ENCODE data around the gene DLX2. TPM values are rescaled to one million over a fixed set of nuclear protein-coding genes. Genes with fewer than 3 reads are reported as not detected.
"Not testable (repeated sequence)": the region's sequence is repeated elsewhere in the genome, so short reads cannot be mapped to it uniquely, and the experiment has no call there.

DLX2 gene
- 0.97 and 1.5 TPM in 2 replicates for total RNA-seq (2014; rRNA removed; shearing (Covaris generic); ENCODE audit: low replicate concordance)

GRCh38 chr2:172102391-172103359, at the start of gene DLX2:
DLX2 (minus strand) TSS chr2:172102900; CDS start chr2:172102538, 362 bp downstream.
- H3K4me1 ChIP-seq (ENCODE audit: low read length): peaks cover 56% of the 10 kb centered on the region
- H3K9ac ChIP-seq (ENCODE audit: low read length): peak within 1 kb of the TSS; percentile 76
- no peaks in the 10 kb centered on the region for H3K36me3 ChIP-seq (ENCODE audit: insufficient read depth, low read length)
- H3K27me3 ChIP-seq (ENCODE audit: low read length): no peaks in the 10 kb centered on the region
- H3K4me2 ChIP-seq (ENCODE audit: low read depth, low read length, poor library complexity, severe bottlenecking): peak within 1 kb of the TSS; percentile 93
- peak within 1 kb of the TSS; percentile 76 for H3K4me3 ChIP-seq (ENCODE audit: low read length)
- no peaks in the 10 kb centered on the region for H3K79me2 ChIP-seq (ENCODE audit: low read length)
- no peaks in the 10 kb centered on the region for H3K9me3 ChIP-seq (ENCODE audit: low read length)
- peak within 1 kb of the TSS; percentile 50 for H3K27ac ChIP-seq (ENCODE audit: low read length)
- peak within 1 kb of the TSS; percentile 80 for H2AFZ ChIP-seq (ENCODE audit: low read length)
- no peaks in the 10 kb centered on the region for H4K20me1 ChIP-seq (ENCODE audit: insufficient read depth, low read depth, low read length)
- peak; percentile 98 for DNase-seq
- no peaks in the 10 kb centered on the region for H3K9me2 ChIP-seq (replicated peaks; ENCODE audit: insufficient read depth, low read length)

GRCh38 chr2:172147944-172148650, 45.4 kb upstream of the DLX2 start:
- H4K20me1 ChIP-seq (ENCODE audit: insufficient read depth, low read depth, low read length): no peaks in the 10 kb centered on the region
- no peak overlapping the region for H3K4me3 ChIP-seq (ENCODE audit: low read length)
- no peak overlapping the region for H3K4me2 ChIP-seq (ENCODE audit: low read depth, low read length, poor library complexity, severe bottlenecking)
- no peaks in the 10 kb centered on the region for H3K27me3 ChIP-seq (ENCODE audit: low read length)
- no peak overlapping the region for H2AFZ ChIP-seq (ENCODE audit: low read length)
- no peaks in the 10 kb centered on the region for H3K9me3 ChIP-seq (ENCODE audit: low read length)
- no peaks in the 10 kb centered on the region for H3K36me3 ChIP-seq (ENCODE audit: insufficient read depth, low read length)
- no peaks in the 10 kb centered on the region for H3K9me2 ChIP-seq (replicated peaks; ENCODE audit: insufficient read depth, low read length)
- H3K4me1 ChIP-seq (ENCODE audit: low read length): peaks cover 13% of the 10 kb centered on the region
- H3K9ac ChIP-seq (ENCODE audit: low read length): no peak overlapping the region
- H3K27ac ChIP-seq (ENCODE audit: low read length): no peak overlapping the region
- no peaks in the 10 kb centered on the region for H3K79me2 ChIP-seq (ENCODE audit: low read length)
- no peak for DNase-seq

GRCh38 chr2:172143817-172144216, 41.1 kb upstream of the DLX2 start:
- no peak overlapping the region for H3K4me2 ChIP-seq (ENCODE audit: low read depth, low read length, poor library complexity, severe bottlenecking)
- no peak overlapping the region for H3K9ac ChIP-seq (ENCODE audit: low read length)
- no peak overlapping the region for H3K4me3 ChIP-seq (ENCODE audit: low read length)
- H3K27me3 ChIP-seq (ENCODE audit: low read length): no peaks in the 10 kb centered on the region
- H3K4me1 ChIP-seq (ENCODE audit: low read length): peaks cover 13% of the 10 kb centered on the region
- H3K9me3 ChIP-seq (ENCODE audit: low read length): no peaks in the 10 kb centered on the region
- no peak overlapping the region for H2AFZ ChIP-seq (ENCODE audit: low read length)
- no peaks in the 10 kb centered on the region for H3K9me2 ChIP-seq (replicated peaks; ENCODE audit: insufficient read depth, low read length)
- no peaks in the 10 kb centered on the region for H4K20me1 ChIP-seq (ENCODE audit: insufficient read depth, low read depth, low read length)
- no peak overlapping the region for H3K27ac ChIP-seq (ENCODE audit: low read length)
- no peak for DNase-seq
- no peaks in the 10 kb centered on the region for H3K36me3 ChIP-seq (ENCODE audit: insufficient read depth, low read length)
- no peaks in the 10 kb centered on the region for H3K79me2 ChIP-seq (ENCODE audit: low read length)

DNA sequence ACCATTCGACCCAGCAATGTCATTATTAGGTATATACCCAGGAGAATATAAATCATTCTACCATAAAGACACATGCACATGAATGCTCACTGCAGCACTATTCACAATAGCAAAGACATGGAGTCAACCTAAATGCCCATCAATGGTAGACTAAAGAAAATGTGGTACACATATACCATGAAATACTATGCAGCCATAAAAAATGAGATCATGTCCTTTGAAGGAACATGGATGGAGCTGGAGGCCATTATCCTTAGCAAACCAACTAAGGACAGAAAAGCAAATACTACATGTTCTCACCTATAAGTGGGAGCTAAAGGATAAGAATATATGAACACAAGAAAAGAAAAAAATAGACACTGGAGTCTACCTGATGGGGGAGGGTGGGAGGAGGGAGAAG, 36.0 kb upstream of the DLX2 start:
- H3K36me3 ChIP-seq (ENCODE audit: insufficient read depth, low read length); H3K27me3 ChIP-seq (ENCODE audit: low read length); H3K4me2 ChIP-seq (ENCODE audit: low read depth, low read length, poor library complexity, severe bottlenecking); H3K9ac ChIP-seq (ENCODE audit: low read length); H3K9me2 ChIP-seq (replicated peaks; ENCODE audit: insufficient read depth, low read length); H3K4me3 ChIP-seq (ENCODE audit: low read length); H3K4me1 ChIP-seq (ENCODE audit: low read length); H4K20me1 ChIP-seq (ENCODE audit: insufficient read depth, low read depth, low read length); H3K27ac ChIP-seq (ENCODE audit: low read length); H3K9me3 ChIP-seq (ENCODE audit: low read length); DNase-seq; H2AFZ ChIP-seq (ENCODE audit: low read length); H3K79me2 ChIP-seq (ENCODE audit: low read length): not testable (repeated sequence)

DNA sequence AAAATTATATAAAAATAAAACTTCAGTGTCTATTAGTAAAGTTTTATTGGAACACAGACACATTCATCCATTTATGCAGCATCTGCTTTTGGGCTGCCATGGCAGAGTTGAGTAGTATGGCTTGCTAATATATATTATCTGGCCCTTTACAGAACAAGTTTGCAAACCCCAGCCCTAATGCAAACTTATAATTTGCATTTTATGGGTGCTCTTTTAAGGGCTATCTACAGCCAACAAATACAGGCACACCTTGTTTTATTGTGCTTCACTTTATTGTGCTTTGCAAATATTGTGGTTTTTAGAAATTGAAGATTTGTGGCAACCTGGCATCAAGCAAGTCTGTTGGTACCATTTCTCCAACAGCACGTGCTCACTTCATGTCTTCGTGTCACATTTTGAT, 35.2 kb upstream of the DLX2 start:
- Histone ChIP-seq H3K9ac (ENCODE audit: low read length) (no peak overlapping the region), H2AFZ (ENCODE audit: low read length) (no peak overlapping the region), H3K79me2 (ENCODE audit: low read length) (no peaks in the 10 kb centered on the region), H3K4me3 (ENCODE audit: low read length) (no peak overlapping the region), H3K9me3 (ENCODE audit: low read length) (no peaks in the 10 kb centered on the region), H3K4me2 (ENCODE audit: low read depth, low read length, poor library complexity, severe bottlenecking) (no peak overlapping the region), H3K9me2 (replicated peaks; ENCODE audit: insufficient read depth, low read length) (no peaks in the 10 kb centered on the region), H3K27ac (ENCODE audit: low read length) (no peak overlapping the region), H3K4me1 (ENCODE audit: low read length) (peaks cover 1% of the 10 kb centered on the region), H3K36me3 (ENCODE audit: insufficient read depth, low read length) (no peaks in the 10 kb centered on the region), H4K20me1 (ENCODE audit: insufficient read depth, low read depth, low read length) (no peaks in the 10 kb centered on the region), H3K27me3 (ENCODE audit: low read length) (no peaks in the 10 kb centered on the region)
- no peak for DNase-seq

GRCh38 chr2:172137109-172137508, 34.4 kb upstream of the DLX2 start:
- no peak for DNase-seq
- H2AFZ ChIP-seq (ENCODE audit: low read length): no peak overlapping the region

GRCh38 chr2:172135446-172135845, 32.7 kb upstream of the DLX2 start:
- Histone ChIP-seq H3K4me1 (ENCODE audit: low read length) (peaks cover 6% of the 10 kb centered on the region), H3K4me3 (ENCODE audit: low read length) (no peak overlapping the region), H4K20me1 (ENCODE audit: insufficient read depth, low read depth, low read length) (no peaks in the 10 kb centered on the region), H3K27me3 (ENCODE audit: low read length) (no peaks in the 10 kb centered on the region), H2AFZ (ENCODE audit: low read length) (no peak overlapping the region), H3K79me2 (ENCODE audit: low read length) (no peaks in the 10 kb centered on the region), H3K9me3 (ENCODE audit: low read length) (no peaks in the 10 kb centered on the region), H3K9ac (ENCODE audit: low read length) (no peak overlapping the region), H3K36me3 (ENCODE audit: insufficient read depth, low read length) (no peaks in the 10 kb centered on the region), H3K27ac (ENCODE audit: low read length) (no peak overlapping the region), H3K4me2 (ENCODE audit: low read depth, low read length, poor library complexity, severe bottlenecking) (no peak overlapping the region), H3K9me2 (replicated peaks; ENCODE audit: insufficient read depth, low read length) (no peaks in the 10 kb centered on the region)
- DNase-seq: no peak

More at GRCh38 chr2:172137109-172137508, 34.4 kb upstream of the DLX2 start:
- Histone ChIP-seq H3K4me2 (ENCODE audit: low read depth, low read length, poor library complexity, severe bottlenecking) (no peak overlapping the region), H3K9me3 (ENCODE audit: low read length) (no peaks in the 10 kb centered on the region), H3K27ac (ENCODE audit: low read length) (no peak overlapping the region), H3K9me2 (replicated peaks; ENCODE audit: insufficient read depth, low read length) (no peaks in the 10 kb centered on the region), H3K27me3 (ENCODE audit: low read length) (no peaks in the 10 kb centered on the region), H3K79me2 (ENCODE audit: low read length) (no peaks in the 10 kb centered on the region), H4K20me1 (ENCODE audit: insufficient read depth, low read depth, low read length) (no peaks in the 10 kb centered on the region), H3K4me1 (ENCODE audit: low read length) (peaks cover 6% of the 10 kb centered on the region), H3K4me3 (ENCODE audit: low read length) (no peak overlapping the region), H3K9ac (ENCODE audit: low read length) (no peak overlapping the region), H3K36me3 (ENCODE audit: insufficient read depth, low read length) (no peaks in the 10 kb centered on the region)

DNA sequence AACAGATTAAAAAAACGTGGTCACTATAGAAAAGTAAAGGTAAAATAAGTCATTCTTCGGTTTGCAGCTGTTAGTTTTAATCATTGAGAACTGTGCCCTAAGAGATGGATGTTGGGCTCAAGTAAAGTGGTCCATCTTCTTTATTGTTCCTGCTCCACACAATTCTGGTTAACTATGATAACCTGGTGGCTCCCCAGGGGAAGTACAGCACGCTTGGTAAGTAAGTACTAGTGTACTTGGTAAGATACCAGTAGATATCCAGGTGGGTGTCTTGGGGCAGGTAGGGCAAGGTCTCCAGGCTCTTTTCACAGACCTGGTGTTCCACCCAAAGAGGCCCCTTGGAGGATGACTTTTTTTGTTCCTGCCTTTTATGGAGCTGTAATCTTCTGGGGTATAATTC, 31.6 kb upstream of the DLX2 start:
- no peak overlapping the region for H3K27ac ChIP-seq (ENCODE audit: low read length)
- DNase-seq: no peak
- H3K4me3 ChIP-seq (ENCODE audit: low read length): no peak overlapping the region
- peaks cover 6% of the 10 kb centered on the region for H3K4me1 ChIP-seq (ENCODE audit: low read length)
- no peaks in the 10 kb centered on the region for H4K20me1 ChIP-seq (ENCODE audit: insufficient read depth, low read depth, low read length)
- H3K9me2 ChIP-seq (replicated peaks; ENCODE audit: insufficient read depth, low read length): no peaks in the 10 kb centered on the region
- no peaks in the 10 kb centered on the region for H3K27me3 ChIP-seq (ENCODE audit: low read length)
- no peak overlapping the region for H3K9ac ChIP-seq (ENCODE audit: low read length)
- H2AFZ ChIP-seq (ENCODE audit: low read length): no peak overlapping the region
- H3K36me3 ChIP-seq (ENCODE audit: insufficient read depth, low read length): no peaks in the 10 kb centered on the region
- no peaks in the 10 kb centered on the region for H3K9me3 ChIP-seq (ENCODE audit: low read length)
- no peaks in the 10 kb centered on the region for H3K79me2 ChIP-seq (ENCODE audit: low read length)
- H3K4me2 ChIP-seq (ENCODE audit: low read depth, low read length, poor library complexity, severe bottlenecking): no peak overlapping the region
